Skin epidermis (tissue), 12 donors: ENCODE measurements around the gene FHIP1B.

Experiments
- H3K27ac ChIP-seq, 21 experiments: fragments of 200-600 bp; sonication (generic) in 11 of 21; one replicate each; pipeline ENCODE4 v1.5.0; 2020; ENCODE audit warnings: mild to moderate bottlenecking in 3 of 21, inconsistent platforms in 2 of 21, moderate library complexity in 2 of 21
- H3K4me3 ChIP-seq, 7 experiments: fragments of 200-600 bp; sonication (generic) in 2 of 7; one replicate each; pipeline ENCODE4 v1.5.0; 2020; ENCODE audit warnings: inconsistent platforms in 2 of 7, mild to moderate bottlenecking in 2 of 7, moderate library complexity in 1 of 7

The FHIP1B gene

DNA sequence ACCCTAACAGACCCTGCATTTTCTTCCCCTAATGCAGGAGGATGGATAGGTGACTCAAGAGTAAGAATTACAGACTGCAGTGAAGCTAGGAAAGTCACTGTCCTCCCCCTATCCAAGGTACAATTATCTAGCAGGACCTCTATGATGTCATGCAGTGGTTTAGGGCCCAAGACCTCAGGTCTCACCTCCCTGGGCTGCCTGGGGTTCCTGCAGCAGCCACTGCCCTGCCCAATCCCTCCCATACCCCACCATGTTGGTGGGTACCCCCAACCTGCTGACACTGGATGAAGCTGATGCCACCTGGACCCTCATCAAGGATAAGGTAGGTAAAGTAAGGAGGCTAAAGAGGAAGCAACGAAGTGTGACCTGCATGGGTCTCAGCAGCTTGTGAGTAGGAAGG, 29.1 kb downstream of the FHIP1B start, which contains the start of gene C11orf42:
C11orf42 (plus strand) TSS at position 192 of the 400 bp plus-strand sequence; CDS start at position 251, 59 bp downstream.
- Histone ChIP-seq H3K4me3 (no peak within 1 kb of the TSS), H3K27ac (no peak within 1 kb of the TSS)

DNA sequence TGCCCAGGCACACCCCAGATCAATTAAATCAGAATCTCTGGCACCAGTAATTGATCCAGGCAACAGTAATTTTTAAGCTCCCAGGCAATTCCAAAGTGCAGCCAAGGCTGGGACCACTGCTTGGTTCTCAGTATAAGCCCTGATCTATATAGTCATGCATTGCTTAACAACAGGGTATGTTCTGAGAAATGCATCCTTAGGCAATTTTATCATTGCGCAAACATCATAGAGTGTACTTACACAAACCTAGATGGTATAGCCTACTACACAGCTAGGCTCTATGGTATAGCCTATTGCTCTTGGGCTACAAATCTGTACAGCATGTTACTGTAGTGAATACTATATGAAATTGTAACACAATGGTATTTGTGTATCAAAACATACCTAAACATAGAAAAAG, 29.7 kb downstream of the FHIP1B start:
- Histone ChIP-seq H3K4me3 (no peak overlapping the region), H3K27ac (no peak overlapping the region)

DNA sequence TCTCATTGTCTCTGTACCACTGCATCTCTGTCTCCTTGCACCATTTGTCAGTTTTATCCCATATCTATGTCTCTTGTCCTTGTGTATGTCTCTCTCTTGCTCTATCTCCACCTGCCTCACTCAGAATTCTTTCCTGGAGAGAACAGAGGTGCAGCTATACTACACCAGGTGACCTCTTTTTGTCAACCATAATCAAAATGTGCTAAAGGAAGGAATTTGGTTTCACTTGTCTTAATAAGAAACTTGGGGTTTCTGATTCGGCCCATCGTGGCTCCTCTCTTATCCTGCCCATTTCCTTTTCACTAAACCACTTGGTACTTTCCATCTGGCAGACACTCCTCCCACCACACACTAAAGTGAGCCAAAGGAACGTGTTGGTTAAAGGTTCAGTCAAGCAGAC, 31.1 kb downstream of the FHIP1B start:
- Histone ChIP-seq H3K4me3 (no peak overlapping the region), H3K27ac (no peak overlapping the region)

DNA sequence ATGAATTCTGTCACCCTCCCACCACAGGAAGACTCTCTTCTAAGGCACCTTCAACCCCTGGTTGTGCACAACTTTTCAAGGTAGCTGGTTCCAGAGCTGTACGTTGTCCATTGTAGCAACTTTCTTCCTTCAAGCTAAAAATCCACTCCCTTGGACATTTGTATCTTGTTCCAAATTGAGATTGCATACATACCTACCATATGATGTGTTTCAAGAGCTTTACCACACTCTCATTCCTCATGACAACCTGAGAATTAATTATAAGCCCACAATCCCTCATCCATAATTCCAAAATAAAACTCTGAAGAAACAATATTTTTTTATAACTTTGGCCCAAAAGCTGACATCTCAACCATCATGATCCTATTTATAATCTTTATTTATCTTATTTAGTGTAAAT, 32.4 kb downstream of the FHIP1B start:
- Histone ChIP-seq H3K4me3 (no peak overlapping the region), H3K27ac (no peak overlapping the region)

DNA sequence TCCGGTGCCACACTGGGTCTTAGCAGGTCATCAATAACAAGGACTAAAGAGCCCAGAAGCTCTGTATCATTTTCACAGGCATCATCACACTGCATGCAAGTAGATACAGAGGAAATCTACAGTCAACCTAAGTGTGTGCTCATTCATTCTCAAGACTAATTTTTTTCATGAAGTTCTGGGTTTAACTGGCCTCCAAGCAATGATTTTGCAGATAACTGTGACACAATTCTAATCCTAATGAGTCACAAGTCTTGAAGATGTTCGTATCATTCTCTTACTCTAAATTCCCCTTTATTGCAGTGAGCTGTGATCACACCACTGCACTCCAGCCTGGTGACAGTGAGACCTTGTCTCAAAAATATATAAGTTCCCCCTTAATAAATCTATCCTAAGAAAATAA, 33.0 kb downstream of the FHIP1B start:
- Histone ChIP-seq H3K4me3 (no peak overlapping the region), H3K27ac (no peak overlapping the region)

DNA sequence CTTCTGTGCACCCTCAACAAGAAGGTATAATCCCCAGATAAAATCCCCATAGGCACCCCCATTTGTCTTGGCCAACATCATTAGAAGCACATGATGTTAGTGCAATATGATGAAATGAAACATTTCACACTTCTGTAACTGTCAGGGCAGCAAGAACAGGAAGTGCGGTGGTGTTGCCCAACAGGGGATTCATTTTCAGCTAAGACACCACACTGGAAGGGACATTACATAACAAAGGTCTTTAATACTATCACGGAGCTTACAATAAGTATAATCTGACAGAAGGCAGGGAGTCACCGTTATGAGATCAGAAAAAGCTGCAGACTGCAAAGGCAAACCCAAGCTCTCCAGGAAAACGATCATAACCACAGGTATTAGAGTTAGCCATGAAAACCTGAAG, 33.5 kb downstream of the FHIP1B start:
- no peak overlapping the region for H3K4me3 ChIP-seq
- no peak overlapping the region for H3K27ac ChIP-seq

DNA sequence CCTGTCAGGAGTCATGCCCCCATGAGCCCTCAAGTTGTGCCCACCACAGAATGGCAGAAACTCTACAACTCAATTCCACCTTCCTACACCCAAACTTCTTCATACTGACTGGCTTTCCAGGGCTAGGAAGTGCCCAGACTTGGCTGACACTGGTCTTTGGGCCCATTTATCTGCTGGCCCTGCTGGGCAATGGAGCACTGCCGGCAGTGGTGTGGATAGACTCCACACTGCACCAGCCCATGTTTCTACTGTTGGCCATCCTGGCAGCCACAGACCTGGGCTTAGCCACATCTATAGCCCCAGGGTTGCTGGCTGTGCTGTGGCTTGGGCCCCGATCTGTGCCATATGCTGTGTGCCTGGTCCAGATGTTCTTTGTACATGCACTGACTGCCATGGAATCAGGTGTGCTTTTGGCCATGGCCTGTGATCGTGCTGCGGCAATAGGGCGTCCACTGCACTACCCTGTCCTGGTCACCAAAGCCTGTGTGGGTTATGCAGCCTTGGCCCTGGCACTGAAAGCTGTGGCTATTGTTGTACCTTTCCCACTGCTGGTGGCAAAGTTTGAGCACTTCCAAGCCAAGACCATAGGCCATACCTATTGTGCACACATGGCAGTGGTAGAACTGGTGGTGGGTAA, 35.1 kb downstream of the FHIP1B start, which contains the start of gene OR52W1:
OR52W1 (plus strand) TSS at position 51 of the 637 bp plus-strand sequence; CDS start at position 51, 0 bp downstream.
- no peak within 1 kb of the TSS for H3K27ac ChIP-seq
- no peak within 1 kb of the TSS for H3K4me3 ChIP-seq

DNA sequence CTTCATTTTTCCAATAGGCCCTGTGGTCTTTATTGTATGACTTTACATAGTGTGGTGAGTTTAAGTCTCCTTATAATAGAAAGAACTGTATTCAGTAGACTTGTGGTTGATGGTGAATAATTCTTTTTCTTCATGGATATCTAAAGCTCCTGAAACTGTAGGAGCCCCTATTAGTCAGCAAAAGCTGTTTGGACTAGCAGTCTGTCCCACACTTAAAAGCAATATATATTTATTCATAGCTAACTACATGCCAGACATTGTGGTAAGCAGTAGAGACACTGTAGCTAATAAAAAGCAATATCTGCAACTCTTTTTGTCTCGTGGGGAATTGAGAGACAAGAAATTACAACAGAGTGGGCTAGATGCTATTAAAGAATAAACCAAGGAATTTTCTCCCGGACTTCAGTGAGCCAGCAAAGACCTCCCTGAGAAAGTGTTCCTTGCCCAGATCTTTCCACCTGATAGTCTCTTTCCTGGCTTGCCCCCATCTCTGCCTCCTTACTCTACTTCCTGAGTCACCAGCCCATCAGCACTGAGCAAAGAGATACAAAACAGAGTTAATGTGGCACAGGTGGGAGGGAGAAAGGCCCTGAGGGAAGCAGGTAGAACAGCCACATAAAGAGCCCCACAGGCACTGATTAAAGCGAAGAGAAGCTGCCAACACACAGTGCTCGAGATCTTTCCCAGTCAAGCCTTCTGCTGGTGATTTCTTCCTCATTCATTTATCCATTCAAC, 36.8 kb downstream of the FHIP1B start:
- Histone ChIP-seq H3K4me3 (no peak overlapping the region), H3K27ac (no peak overlapping the region)

DNA sequence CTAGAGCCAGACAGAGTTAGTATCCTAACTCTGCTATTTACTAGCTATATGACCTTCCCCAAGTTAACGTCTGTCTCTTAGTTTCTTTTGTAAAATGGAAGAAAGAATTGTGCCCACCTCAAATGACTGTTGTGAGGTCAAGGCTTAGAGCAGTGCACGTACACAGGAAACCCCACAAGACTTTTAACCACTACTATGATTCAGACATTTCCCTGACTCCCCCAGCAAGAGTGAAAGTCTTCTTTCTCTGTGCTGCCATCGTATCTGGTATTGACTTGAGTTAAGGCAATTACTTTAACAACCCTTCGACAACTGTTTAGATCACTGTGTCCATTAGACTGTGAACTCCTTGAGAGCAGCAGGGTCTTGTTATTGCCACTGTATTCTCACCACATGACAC, 38.0 kb downstream of the FHIP1B start:
- H3K27ac ChIP-seq = no peak overlapping the region
- no peak overlapping the region for H3K4me3 ChIP-seq

DNA sequence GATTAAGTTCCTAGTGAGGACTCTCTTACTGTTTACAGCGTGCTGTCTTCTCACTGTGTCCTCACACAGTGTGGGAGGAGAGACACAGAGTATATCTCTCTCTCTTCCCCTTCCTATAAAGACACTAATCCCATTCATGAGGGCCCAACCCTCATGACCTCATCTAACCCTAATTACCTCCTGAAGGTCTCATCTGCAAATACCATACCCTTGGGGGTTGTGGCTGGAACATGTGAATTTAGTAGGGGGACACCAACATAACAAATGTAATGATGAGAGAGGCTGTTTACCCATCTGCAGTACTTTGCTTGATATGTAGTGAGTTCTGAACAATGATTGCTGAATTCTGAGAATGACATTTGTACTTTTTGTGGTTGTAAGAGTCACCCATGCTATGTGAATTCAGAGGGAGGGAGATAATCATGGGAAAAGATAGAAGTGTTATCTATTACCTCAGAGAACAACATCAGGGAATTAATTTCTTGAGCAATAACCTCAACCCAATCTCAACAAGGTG, 40.3 kb downstream of the FHIP1B start:
- H3K27ac ChIP-seq = no peak overlapping the region
- H3K4me3 ChIP-seq = no peak overlapping the region

DNA sequence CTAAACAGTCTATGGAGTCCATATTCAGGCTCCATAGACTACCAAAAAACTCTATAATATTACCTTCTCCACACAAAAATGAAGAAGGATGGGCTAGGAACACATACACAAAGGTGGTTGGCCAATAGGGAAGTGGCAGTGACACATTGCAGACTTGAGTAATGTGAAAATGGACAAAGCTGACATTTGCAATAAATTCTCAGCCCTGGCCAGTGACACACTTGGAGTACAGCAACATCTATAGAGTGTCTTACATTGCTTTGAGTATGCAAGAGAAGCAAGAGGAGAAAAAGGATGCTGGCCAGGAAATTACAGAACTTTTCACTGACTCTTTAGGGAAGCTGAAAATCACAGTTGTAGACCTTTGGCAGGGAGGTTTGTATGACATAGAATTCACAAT, 42.7 kb downstream of the FHIP1B start:
- H3K27ac ChIP-seq = no peak overlapping the region
- no peak overlapping the region for H3K4me3 ChIP-seq

DNA sequence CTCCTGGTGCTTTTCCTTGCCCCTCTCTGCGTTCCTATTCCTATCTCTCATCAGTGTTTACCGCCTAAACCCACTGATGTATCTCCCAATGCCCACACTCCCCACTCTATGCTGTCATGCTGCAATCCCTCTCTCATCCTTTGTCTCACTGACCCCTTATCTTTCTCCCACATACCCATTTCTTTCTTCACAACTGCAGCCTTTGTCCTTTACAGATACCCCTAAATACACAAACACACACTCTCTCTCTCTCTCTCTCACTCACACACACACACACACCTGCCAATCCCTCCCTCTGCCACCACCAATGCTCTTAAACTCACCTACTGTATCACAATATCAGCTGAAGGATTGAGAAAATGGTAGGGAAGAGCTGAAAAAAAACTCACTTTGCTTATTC, 59.0 kb downstream of the FHIP1B start:
- Histone ChIP-seq H3K27ac (no peak overlapping the region), H3K4me3 (no peak overlapping the region)

DNA sequence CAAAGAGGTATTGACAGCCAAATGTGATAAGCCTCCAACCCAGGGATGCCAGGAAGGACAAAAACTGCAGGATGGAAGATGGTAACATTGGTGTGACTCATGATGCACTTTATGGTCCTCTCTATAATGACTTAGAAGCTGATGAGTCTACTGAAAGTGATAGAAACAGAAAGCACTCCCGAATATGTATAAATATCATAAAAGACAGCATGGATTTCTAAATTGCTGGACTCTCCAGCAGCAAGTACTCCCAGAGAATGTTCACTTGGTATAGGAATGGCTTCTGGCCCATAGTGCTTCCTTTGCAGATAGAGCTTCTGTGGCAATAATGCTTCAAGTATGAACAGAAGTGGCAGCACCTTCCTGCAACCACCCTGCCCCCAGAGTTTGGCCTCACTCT, 64.2 kb downstream of the FHIP1B start, which contains the start of gene OR52B2:
OR52B2 (minus strand) TSS at position 101 of the 400 bp plus-strand sequence; CDS start at position 101, 0 bp downstream.
- Histone ChIP-seq H3K4me3 (no peak within 1 kb of the TSS), H3K27ac (no peak within 1 kb of the TSS)
